Kidney epithelial cell (primary cell): Measurements from ENCODE around the gene CD300C. TPM values are rescaled to one million over a fixed set of nuclear protein-coding genes. Genes with fewer than 3 reads are reported as not detected.

Experiments used
- DNase-seq: peaks from one replicate; pipeline ENCODE4 v3.0.0-alpha.2; 2010; ENCODE audit warnings: low read depth
- H3K27me3 ChIP-seq: 2 replicates; pipeline ENCODE4 v1.6.0; 2011; ENCODE audit warnings: low read length; ENCODE audit not compliant: control insufficient read depth, insufficient read depth
- H3K36me3 ChIP-seq: 2 replicates; pipeline ENCODE4 v1.5.1; 2011; ENCODE audit warnings: low read length; ENCODE audit not compliant: control insufficient read depth, insufficient read depth
- H3K4me3 ChIP-seq: 2 replicates; pipeline ENCODE4 v1.5.1; 2011; ENCODE audit warnings: low read depth, mild to moderate bottlenecking, control low read depth, low read length
- CTCF ChIP-seq: IDR thresholded peaks from 2 replicates; pipeline ENCODE4 v1.5.1; 2011; ENCODE audit warnings: mild to moderate bottlenecking, moderate library complexity, low read length, control low read depth, inconsistent platforms; ENCODE audit not compliant: insufficient read depth, poor library complexity, severe bottlenecking
- total RNA-seq: library from RNA; depleted of rRNA; stranded (reverse); fragments of >200 nt; gene quantifications from 2 replicates; pipeline ENCODE4 v1.2.3, GENCODE V29; 2015

The CD300C gene
- total RNA-seq, 1 donor from 2014 or later = not detected

- no peak for DNase-seq
- no peaks in the 10 kb centered on the region for H3K27me3 ChIP-seq
- no peak overlapping the region for H3K4me3 ChIP-seq
- TF ChIP-seq CTCF = no peak
- no peaks in the 10 kb centered on the region for H3K36me3 ChIP-seq
Observed at GRCh38 chr17:74532115-74532514, 13.8 kb downstream of the CD300C start.

- no peaks in the 10 kb centered on the region for H3K36me3 ChIP-seq
- no peak within 1 kb of the TSS for H3K4me3 ChIP-seq
- no peak for TF ChIP-seq CTCF
- H3K27me3 ChIP-seq = no peaks in the 10 kb centered on the region
- no peak for DNase-seq
Observed at GRCh38 chr17:74531231-74531761, 14.6 kb downstream of the CD300C start, which contains the start of gene CD300LB. Gene CD300LB, minus strand, starts transcription at chr17:74531475. Its CDS starts 125 bp downstream, at chr17:74531350.

- DNase-seq = no peak
- H3K4me3 ChIP-seq = no peak overlapping the region
- H3K27me3 ChIP-seq = no peaks in the 10 kb centered on the region
- H3K36me3 ChIP-seq = no peaks in the 10 kb centered on the region
- TF ChIP-seq CTCF = no peak
Observed at GRCh38 chr17:74530831-74531150, 15.1 kb downstream of the CD300C start.

GRCh38 chr17:74529243-74529642 lies 16.7 kb downstream of the CD300C start:
- DNase-seq = no peak
- Histone ChIP-seq H3K27me3 (no peaks in the 10 kb centered on the region), H3K36me3 (no peaks in the 10 kb centered on the region), H3K4me3 (no peak overlapping the region)
- TF ChIP-seq CTCF = no peak

- DNase-seq = no peak
- no peaks in the 10 kb centered on the region for H3K36me3 ChIP-seq
- no peaks in the 10 kb centered on the region for H3K27me3 ChIP-seq
- TF ChIP-seq CTCF = no peak
- no peak overlapping the region for H3K4me3 ChIP-seq
Observed at GRCh38 chr17:74528491-74529199, 17.3 kb downstream of the CD300C start.

GRCh38 chr17:74527756-74528155 lies 18.2 kb downstream of the CD300C start:
- Histone ChIP-seq H3K36me3 (no peaks in the 10 kb centered on the region), H3K27me3 (no peaks in the 10 kb centered on the region), H3K4me3 (no peak overlapping the region)
- no peak for DNase-seq
- TF ChIP-seq CTCF = no peak
